NB4 (cell line): ENCODE data around the gene KIF3A.

Experiments used
- MAX ChIP-seq: IDR thresholded peaks from 2 replicates; pipeline ENCODE4 v1.6.1; 2011; ENCODE audit warnings: low read depth, low read length
- POLR2A ChIP-seq: IDR thresholded peaks from 2 replicates; pipeline ENCODE4 v1.6.1; 2011; ENCODE audit warnings: mild to moderate bottlenecking; ENCODE audit not compliant: insufficient read length; ENCODE audit errors: extremely low read depth
- TF ChIP-seq, protein P1 (sequence below): IDR thresholded peaks from one replicate; pipeline ENCODE4 v1.5.1; 2012; ENCODE audit warnings: low read depth, low read length

GRCh38 chr5:132751971-132752580 is 14.7 kb upstream of the KIF3A start:
- TF ChIP-seq, protein P1, sequence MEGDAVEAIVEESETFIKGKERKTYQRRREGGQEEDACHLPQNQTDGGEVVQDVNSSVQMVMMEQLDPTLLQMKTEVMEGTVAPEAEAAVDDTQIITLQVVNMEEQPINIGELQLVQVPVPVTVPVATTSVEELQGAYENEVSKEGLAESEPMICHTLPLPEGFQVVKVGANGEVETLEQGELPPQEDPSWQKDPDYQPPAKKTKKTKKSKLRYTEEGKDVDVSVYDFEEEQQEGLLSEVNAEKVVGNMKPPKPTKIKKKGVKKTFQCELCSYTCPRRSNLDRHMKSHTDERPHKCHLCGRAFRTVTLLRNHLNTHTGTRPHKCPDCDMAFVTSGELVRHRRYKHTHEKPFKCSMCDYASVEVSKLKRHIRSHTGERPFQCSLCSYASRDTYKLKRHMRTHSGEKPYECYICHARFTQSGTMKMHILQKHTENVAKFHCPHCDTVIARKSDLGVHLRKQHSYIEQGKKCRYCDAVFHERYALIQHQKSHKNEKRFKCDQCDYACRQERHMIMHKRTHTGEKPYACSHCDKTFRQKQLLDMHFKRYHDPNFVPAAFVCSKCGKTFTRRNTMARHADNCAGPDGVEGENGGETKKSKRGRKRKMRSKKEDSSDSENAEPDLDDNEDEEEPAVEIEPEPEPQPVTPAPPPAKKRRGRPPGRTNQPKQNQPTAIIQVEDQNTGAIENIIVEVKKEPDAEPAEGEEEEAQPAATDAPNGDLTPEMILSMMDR = no peak
- TF ChIP-seq POLR2A (no peak), MAX (no peak)
